NCI-H1105 (cell line): ENCODE measurements around the gene RTRAF.

Experiments used
- DNase-seq: peaks from one replicate; lab custom pipeline; 2025; lab: John Stamatoyannopoulos, UW

The RTRAF gene

GRCh38 chr14:51996148-51996746, 6.9 kb downstream of the RTRAF start:
- DNase-seq = no peak

- no peak for DNase-seq
Observed at GRCh38 chr14:51998348-51998747, 9.0 kb downstream of the RTRAF start.

GRCh38 chr14:51999084-51999483, 9.7 kb downstream of the RTRAF start:
- no peak for DNase-seq

GRCh38 chr14:52000019-52000582, 10.8 kb downstream of the RTRAF start:
- DNase-seq = no peak

- no peak for DNase-seq
Observed at GRCh38 chr14:52000696-52001095, 11.3 kb downstream of the RTRAF start.

- DNase-seq = no peak
Observed at GRCh38 chr14:52002542-52002941, 13.2 kb downstream of the RTRAF start.

- no peak for DNase-seq
Observed at GRCh38 chr14:52003324-52003723, 14.0 kb downstream of the RTRAF start.

GRCh38 chr14:52005625-52006024, 16.3 kb downstream of the RTRAF start:
- DNase-seq = no peak

- DNase-seq = no peak
Observed at GRCh38 chr14:52006361-52006760, 17.0 kb downstream of the RTRAF start.

GRCh38 chr14:52007211-52007610, 17.9 kb downstream of the RTRAF start:
- no peak for DNase-seq

- no peak for DNase-seq
Observed at GRCh38 chr14:52007637-52008036, 18.3 kb downstream of the RTRAF start.

- no peak for DNase-seq
Observed at GRCh38 chr14:52008136-52008535, 18.8 kb downstream of the RTRAF start.

- DNase-seq = no peak
Observed at GRCh38 chr14:52010173-52010693, 20.9 kb downstream of the RTRAF start.

GRCh38 chr14:52011523-52011922, 22.2 kb downstream of the RTRAF start:
- DNase-seq = no peak

- DNase-seq = no peak
Observed at GRCh38 chr14:52012635-52013034, 23.3 kb downstream of the RTRAF start.

GRCh38 chr14:52013984-52014600, 24.7 kb downstream of the RTRAF start:
- DNase-seq = no peak

GRCh38 chr14:52014601-52015267, 25.4 kb downstream of the RTRAF start:
- no peak for DNase-seq

GRCh38 chr14:52015411-52016030, 26.2 kb downstream of the RTRAF start:
- peak; percentile 14 for DNase-seq

- no peak for DNase-seq
Observed at GRCh38 chr14:52018252-52018651, 28.9 kb downstream of the RTRAF start.

GRCh38 chr14:52018970-52019369, 29.6 kb downstream of the RTRAF start:
- no peak for DNase-seq

- DNase-seq = no peak
Observed at GRCh38 chr14:52020161-52020714, 30.9 kb downstream of the RTRAF start.
